LoVo (cell line): ENCODE results near the gene NKX2-4.

Experiments used
- DNase-seq: peaks from one replicate; pipeline ENCODE4 v3.0.0-alpha.2; 2016; ENCODE audit warnings: low spot score

Gene NKX2-4

GRCh38 chr20:21358737-21359136 is 38.6 kb downstream of the NKX2-4 start:
- no peak for DNase-seq

GRCh38 chr20:21357844-21358243 is 39.5 kb downstream of the NKX2-4 start:
- DNase-seq = no peak

- no peak for DNase-seq
These were observed 40.9 kb downstream of the NKX2-4 start for GRCh38 chr20:21356386-21356785.

- no peak for DNase-seq
These were observed 41.3 kb downstream of the NKX2-4 start for GRCh38 chr20:21355981-21356380.

GRCh38 chr20:21353236-21353635 is 44.1 kb downstream of the NKX2-4 start:
- DNase-seq = no peak

- no peak for DNase-seq
These were observed 44.6 kb downstream of the NKX2-4 start for GRCh38 chr20:21352703-21353102.
